Epidermal melanocyte (primary cell): Measurements from ENCODE around the gene SPATS2.

ENCODE experiments used
- DNase-seq: peaks from one replicate; pipeline ENCODE4 v3.0.0; 2011; ENCODE audit warnings: low spot score; ENCODE audit not compliant: insufficient read length

Gene SPATS2

GRCh38 chr12:49568442-49569162 lies 201.3 kb downstream of the SPATS2 start:
- DNase-seq: no peak
